GM12874 (cell line): Measurements from ENCODE around the gene NHLRC1.

ENCODE experiments used
- CTCF ChIP-seq: IDR thresholded peaks from 2 replicates; pipeline ENCODE4 v1.5.1; 2011; ENCODE audit warnings: low read depth, mild to moderate bottlenecking, control low read depth, low read length, moderate library complexity; ENCODE audit not compliant: insufficient read depth

NHLRC1 gene

GRCh38 chr6:18099511-18099910 is 23.0 kb downstream of the NHLRC1 start:
- TF ChIP-seq CTCF, result no peak

GRCh38 chr6:18096423-18096822 is 26.1 kb downstream of the NHLRC1 start:
- no peak for TF ChIP-seq CTCF

- no peak for TF ChIP-seq CTCF
Measured at GRCh38 chr6:18091382-18091781, 31.1 kb downstream of the NHLRC1 start.

GRCh38 chr6:18090349-18090786 is 32.1 kb downstream of the NHLRC1 start:
- no peak for TF ChIP-seq CTCF

GRCh38 chr6:18088419-18089296 is 33.8 kb downstream of the NHLRC1 start:
- TF ChIP-seq CTCF, result no peak

- TF ChIP-seq CTCF, result no peak
Measured at GRCh38 chr6:18087396-18088165, 34.9 kb downstream of the NHLRC1 start.

GRCh38 chr6:18081025-18081668 is 41.3 kb downstream of the NHLRC1 start:
- TF ChIP-seq CTCF, result no peak
